Suppressor macrophage (primary cell): ENCODE results near the gene HS6ST2.

Experiments used
- DNase-seq, 4 experiments: peaks; one replicate each; pipeline ENCODE4 v3.0.0-alpha.2; 2020 to 2022

The HS6ST2 gene

DNA sequence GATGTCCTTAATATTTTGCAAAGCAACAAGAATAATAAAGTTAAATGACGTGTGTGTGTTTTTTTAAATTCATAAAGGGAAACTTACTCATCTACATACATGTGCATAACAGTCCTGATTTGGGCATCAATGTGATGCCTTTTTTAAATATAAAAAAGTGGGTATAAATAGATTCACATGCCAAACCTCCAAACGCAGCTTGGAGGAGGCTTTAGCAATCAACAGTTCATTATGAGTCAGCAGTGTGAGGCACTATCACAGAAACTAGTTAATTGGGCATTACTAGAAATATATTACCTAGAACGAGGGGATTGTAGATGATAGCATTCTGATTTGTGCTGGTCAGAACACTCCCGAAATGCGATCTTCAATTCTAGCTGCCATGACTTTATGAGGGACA lies 115.1 kb downstream of the HS6ST2 start:
- DNase-seq, result no peak

DNA sequence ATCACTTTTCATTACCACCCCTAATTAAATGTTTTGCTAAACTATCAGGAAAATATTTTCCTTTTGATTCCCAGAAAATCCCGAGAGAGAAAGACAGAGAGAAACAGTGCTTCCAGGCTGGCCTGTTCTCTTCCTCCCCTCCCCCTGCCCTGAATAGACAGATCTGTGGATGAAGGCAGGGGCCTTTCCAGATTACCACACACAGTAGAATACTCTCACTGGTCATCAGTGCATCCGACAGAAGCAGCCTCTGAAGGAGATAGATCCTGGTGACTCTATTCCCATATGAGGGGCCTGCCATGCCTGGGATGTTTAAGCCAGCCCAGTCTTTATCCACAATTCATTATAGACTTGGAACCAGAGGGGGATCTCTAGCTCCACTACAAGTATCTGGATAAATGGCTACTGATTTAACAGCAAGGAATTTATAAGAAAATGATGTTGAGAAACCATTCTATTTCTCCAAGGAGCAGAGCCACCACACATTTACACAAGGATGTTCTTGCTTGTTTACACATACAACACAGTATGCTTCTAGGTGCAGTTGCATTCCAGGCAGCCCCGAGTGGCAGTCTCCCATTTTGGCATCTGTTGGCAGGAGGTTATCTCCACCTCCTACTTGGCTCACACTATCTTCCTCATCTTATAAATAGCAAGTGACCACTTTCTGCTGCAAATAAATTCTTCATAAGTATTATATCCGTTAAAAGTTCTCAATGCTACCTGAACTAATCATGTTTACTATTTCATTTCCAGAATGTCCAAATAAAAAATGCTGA lies 115.8 kb downstream of the HS6ST2 start:
- no peak for DNase-seq

DNA sequence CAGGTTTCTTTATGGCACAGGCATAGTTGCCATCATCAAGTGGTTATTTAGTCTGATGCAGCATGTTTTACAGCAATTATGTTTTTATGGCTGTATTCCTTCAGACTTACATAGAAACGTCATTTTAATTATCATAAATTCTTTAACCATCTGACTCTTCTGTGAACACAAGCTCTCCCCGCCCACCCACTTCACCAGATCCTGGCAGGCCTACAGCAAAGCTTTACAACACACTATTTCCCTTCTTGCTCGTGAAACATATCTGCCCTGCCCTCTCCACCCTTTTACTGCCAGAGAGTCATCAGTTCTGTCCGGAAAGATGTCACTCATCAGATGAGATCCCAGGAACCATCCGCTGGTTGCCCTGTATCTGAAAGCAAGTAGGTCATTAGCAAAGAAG lies 120.5 kb downstream of the HS6ST2 start:
- DNase-seq, result no peak

DNA sequence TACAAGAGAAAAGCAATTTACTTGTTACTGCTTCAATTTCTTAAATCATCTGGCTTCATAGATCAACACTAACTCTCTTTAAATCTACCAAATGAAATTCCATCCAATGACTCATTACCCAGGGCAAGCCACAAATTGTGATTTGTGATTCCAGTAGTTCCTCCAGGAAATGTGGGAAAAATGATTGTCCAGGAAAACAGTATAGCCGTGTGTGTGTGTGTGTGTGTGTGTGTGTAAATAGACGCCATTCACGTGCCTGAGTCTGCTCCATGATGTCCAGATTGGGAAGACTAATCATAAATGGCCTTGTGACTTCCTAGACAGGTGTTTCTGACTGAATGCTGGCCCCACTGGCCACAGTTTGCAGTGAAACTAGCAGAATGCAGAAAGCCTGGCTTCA lies 121.3 kb downstream of the HS6ST2 start:
- no peak for DNase-seq

DNA sequence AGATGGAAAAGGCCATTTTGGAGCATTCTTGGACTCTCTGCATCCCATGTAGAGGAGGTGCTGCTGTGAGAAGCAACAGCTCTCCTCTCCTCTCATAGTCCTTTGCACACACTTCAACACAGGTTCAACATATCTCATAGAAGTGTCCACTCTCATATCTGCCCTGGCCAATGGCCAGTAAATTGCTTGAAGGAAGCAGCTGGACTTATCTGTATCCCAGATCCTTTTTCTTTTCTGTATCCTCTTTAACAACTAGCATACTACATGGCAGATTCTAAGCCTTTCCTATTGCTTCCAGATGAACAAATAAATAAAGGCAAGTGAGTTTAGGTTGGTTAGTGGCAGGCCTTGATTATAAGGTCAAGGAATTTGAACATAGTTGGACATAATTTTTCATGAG lies 122.0 kb downstream of the HS6ST2 start:
- DNase-seq, result no peak

- DNase-seq, result no peak
Observed at GRCh38 chrX:132834741-132835140, 123.7 kb downstream of the HS6ST2 start.

GRCh38 chrX:132834109-132834508 lies 124.3 kb downstream of the HS6ST2 start:
- DNase-seq, result no peak

GRCh38 chrX:132833373-132833772 lies 125.1 kb downstream of the HS6ST2 start:
- DNase-seq, result no peak

- DNase-seq, result no peak
Observed at GRCh38 chrX:132831336-132831973, 127.0 kb downstream of the HS6ST2 start.

DNA sequence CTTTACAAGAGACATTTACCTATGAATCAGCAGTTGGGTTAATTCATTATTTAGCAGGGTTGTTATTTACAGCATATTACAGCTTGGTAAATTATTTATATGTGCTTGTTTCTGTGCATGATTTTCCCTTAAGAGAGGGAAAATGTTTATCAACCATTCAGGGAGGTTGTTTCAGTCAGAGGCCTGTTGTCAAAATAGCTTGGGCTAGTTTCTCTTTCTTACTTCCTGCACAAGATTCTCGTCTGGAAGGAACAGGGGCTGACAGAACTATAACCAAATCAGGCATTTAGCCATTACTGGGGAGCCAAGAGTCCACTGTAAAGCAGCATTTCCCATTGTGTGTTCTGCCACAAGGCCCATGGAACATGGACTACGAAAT lies 135.8 kb downstream of the HS6ST2 start:
- DNase-seq, result no peak

- DNase-seq, result no peak
Observed at GRCh38 chrX:132821974-132822633, 136.3 kb downstream of the HS6ST2 start.

- DNase-seq, result no peak
Observed at GRCh38 chrX:132820675-132821074, 137.8 kb downstream of the HS6ST2 start.

GRCh38 chrX:132819711-132820264 lies 138.6 kb downstream of the HS6ST2 start:
- DNase-seq, result no peak

DNA sequence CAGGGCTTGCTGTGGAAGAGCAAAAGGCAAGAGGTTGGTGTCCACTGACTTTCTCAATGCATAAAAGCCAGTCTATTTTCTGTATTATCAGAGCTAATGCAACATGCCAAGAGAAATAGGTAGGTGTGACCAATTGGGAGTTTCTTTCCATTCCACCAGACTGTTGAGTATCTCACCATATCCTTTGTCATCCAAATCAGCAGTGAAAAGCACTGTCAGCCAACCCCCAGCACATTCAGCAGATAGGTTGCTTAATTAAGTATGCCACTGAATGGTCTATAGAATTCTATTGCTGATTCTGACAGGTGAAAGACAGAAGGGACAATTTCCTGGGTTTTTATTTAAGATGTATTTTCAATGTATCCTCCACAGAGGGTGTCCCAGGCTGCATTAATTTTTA lies 139.8 kb downstream of the HS6ST2 start:
- no peak for DNase-seq

GRCh38 chrX:132815643-132816042 lies 142.8 kb downstream of the HS6ST2 start:
- no peak for DNase-seq

GRCh38 chrX:132810964-132811712 lies 147.3 kb downstream of the HS6ST2 start:
- DNase-seq, result no peak

DNA sequence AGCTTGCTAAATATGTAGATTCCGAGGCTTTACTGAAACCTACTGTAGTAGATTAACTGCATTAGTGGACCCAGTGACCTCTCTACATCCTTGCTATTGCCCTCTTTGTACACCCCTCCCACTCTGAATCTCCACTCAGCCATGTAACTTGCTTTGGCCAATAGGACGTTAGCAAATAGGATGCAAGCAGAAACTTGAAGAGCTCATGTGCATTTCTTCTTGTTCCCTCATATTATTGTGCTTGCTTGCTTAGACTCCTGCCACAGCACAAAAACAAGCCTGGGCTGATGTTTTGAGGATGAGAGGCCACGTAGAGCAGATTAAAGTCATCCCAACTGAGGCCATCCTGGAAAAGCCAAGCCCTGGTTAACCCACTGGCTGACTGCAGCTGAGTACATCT lies 147.9 kb downstream of the HS6ST2 start:
- no peak for DNase-seq

DNA sequence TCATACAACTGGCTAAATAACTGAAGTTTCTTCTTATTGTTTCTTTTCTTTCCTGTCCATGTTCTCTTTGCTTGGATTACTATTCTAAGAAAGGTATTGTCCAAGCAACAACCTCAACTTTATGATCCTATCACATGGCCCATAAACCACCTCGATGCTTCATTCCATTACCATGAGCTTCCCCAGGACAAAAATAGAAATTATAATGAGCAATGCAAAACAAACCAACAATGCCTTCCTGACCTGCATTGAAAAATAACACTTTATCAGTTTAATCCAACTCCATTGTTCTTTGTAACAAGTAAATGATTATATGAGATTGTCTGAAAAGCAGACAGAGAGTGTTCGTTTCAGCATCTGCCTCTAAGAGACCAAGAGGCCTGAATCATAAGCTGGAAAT lies 148.8 kb downstream of the HS6ST2 start:
- no peak for DNase-seq

DNA sequence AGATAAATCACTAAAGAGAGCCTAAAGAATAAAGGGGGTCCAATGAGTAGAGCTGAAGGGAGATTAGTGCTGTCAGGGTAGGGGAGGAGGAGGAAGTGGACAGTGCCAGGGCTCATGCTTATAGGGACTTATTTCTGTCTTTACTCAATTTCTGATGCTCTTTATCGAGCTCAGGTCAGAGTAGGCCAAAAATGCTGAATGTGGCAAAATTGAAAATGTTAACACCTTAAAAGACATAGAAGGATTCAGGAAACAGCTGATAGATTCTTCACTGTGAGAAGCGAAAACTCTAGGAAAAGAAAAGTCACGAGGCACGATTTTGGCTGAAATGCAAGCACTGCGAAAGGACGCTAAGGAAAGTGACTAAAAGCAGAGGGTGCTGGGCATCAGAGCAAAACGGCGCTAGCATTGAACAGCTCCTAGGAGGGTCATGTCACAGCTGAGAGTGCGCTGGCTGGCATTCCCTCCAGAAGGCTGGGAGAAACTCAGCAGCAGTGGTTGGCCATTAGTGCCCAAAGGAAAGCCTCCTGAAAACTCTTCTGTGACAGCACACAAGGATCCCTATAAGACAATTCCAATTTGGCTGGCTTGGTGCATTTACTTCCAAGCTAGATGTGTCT lies 150.9 kb downstream of the HS6ST2 start:
- no peak for DNase-seq

DNA sequence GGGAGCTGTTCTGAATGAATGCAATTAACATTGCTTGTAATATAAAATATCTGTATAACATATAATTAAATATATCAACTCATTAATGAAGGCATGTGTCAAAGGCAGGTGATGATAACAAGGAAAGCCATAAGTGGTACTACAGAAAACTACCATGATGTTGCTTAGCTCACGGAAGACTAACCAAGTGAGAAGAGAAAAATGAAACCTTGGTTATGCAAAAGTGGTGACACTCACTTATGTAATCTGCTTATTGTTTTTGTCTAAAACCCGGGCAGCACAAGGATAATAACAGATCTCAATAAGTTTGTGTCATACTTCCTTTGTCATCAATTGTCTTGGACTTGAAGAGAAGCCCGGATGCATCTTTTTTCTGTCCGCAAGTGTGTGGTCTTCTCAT lies 156.4 kb downstream of the HS6ST2 start:
- DNase-seq, result no peak

- no peak for DNase-seq
Observed at GRCh38 chrX:132795181-132795580, 163.2 kb downstream of the HS6ST2 start.

DNA sequence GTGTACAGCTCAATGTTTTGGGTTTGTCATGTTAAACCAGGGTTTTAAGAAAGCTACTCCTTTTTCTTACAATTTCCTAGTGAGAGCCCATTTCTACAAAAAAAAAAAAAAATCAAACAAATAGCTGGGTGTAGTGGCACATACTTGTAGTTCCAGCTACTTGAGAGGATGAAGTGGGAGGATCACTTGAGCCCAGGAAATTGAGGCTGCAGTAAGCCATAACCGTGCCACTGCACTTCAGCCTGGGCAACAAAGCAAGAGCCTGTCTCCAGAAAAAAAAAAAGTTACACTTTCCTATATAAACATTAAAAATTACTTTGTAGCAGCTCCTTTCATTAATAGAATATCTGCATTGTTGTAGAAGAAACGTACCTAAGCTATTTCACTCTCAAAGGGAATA lies 166.7 kb downstream of the HS6ST2 start:
- DNase-seq, result no peak

DNA sequence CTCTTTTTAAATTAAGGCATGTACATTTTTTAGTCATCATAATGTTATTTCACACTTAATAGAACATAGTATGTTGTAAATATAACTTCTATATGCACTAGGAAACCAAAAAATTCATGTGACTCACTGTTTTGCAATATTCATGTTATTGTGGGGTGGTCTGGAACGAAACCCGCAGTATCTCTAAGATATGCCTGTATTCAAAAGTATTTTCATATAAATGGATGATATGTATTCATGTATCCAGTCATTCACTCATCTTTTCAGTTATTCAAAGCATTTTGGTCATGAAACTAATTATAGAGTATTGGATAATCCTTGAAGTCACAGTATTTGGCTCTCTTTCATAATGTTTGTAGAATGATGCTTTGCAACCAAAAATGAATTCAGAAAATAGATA lies 168.1 kb downstream of the HS6ST2 start:
- no peak for DNase-seq
